AG20443 (cell line): Measurements from ENCODE around the gene CRK.

Source experiments
- DNase-seq: peaks from one replicate; pipeline ENCODE4 v3.0.0; 2012; ENCODE audit warnings: low spot score, mixed read lengths

Gene CRK

DNA sequence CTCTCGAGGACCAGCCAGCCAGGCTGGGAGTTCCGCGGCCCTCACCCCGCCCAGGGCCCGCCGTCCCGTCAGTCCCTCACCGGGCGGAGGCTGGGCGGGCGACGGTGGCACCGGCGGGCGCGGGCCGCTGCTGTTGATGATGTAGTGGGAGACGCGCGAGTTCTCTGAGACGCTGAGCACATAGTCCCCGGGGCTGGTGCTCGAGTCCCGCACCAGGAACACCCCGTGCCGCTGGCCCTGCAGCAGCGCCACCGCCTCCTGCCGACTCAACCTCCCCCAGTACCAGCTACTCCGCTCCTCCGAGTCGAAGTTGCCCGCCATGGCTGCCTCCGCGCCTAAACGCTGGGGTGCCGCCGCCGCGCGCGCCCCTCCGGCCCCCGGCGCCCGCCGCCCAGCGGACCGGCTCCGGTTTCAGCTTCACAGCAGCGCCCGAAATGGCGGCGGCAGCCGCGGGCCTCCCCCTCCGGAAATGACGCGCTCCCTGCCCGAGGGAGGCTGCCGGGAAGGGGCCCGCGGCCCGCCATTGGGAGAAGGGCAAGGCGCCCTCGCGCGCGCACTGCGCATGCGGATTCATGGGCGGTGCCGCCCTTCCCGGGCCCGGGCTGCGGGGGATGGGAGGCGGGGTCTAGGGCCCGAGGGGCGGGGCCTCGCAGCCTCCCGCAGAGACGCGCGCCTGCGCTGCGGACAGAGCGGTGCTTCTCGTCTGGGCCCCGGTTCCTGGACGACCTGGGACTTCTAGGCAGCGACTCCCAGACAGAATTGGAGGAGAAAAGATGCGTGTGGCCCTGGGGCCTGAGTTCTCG lies at the start of gene CRK:
Gene CRK (minus strand): TSS at position 436 of the 803 bp plus-strand sequence. CDS start 115 bp downstream, at position 321.
- peak; percentile 100 for DNase-seq

DNA sequence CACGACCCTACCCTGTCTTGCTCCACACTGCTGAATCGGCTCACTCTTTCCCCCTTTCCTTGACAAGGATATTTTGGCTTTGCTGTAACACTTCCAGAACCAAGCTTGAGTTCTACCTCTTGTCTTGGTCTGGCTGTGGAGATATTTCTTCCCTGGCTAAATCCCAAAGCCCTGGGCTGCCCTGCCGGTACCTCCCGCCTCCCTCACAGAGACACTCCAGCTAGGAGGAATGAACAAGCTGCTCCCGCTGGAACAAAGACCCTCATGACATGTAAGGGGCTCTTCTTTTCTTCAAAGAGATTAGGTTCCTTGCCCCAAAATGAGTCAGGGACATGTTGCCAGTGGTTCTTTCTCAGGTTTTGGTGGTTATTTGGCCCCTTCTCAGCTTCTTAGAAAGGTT lies 49.6 kb upstream of the CRK start:
- no peak for DNase-seq

DNA sequence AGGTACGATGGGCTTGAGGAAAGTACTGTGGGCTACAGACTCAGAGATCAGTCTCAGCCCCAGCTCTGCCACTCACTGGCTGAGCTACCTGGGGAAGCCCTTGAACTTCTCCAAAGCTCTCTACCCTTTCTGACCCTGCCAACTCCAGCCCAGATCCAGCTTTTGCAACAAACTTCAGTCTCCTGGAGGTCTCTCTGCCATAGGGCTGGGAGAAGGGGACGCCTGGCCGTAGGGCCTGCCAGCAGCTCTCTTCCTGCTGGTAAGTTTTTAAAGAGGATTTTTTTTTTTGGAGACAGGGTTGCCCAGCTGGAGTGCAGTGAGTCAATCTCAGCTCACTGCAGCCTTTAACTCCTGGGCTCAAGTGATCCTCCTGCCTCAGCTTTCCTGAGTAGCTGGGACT lies 48.8 kb upstream of the CRK start:
- no peak for DNase-seq

DNA sequence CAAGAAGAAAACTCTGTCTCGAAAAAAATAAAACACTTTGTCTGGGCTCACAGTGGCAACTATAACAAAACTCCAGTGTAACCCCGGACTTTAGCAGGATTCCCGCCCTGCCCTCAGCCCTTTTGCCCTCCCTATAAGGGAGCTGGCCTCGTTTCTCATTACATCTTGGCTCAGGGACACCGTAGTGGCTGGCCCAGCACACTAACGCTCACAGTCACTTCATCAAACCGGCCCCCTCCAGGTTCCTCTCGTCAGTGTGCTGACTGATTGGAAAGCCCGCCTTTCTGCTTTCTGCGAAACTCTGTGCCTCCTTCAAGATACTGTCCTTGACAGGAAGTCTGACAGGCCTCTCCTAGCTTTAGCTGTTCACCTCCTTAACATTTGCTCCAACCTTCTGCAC lies 47.7 kb upstream of the CRK start:
- DNase-seq, result no peak

DNA sequence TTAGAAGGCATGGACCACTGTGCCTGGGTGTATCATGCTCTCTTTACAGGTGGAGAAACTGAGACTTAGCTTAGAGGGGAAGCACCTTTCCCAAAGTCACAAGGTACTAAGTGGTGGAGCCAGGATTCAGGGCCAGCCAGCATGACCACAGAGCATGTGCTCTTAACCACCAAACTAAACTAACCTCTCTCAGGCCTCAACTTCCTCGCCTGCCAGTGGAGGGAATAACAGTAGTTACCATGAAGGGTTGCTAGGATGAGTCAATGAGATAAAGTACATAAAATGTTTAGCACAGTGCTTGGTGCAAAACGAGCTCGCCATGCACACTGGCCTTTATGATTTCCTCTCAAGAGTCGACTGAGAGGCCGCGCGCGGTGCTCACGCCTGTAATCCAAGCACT lies 42.8 kb upstream of the CRK start:
- no peak for DNase-seq

DNA sequence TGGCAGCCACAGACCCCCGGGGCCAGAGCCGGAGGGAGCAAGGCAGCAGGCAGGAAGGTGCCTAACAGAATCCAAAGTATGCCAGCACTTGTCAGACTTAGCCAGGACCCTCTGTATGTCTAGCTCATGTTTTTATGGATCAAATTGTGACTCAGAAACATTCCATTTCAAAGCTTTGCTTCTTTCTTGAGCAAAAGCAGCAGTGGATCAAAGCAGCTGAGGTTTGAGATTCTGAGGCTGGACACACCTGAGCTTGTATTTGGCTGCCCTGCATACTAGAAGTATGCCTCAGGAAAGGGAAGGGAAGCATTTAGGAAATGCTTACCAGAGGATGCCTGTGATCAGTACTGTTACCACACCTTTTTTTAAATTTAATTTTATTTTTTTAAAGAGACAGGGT lies 42.2 kb upstream of the CRK start:
- DNase-seq, result no peak

DNA sequence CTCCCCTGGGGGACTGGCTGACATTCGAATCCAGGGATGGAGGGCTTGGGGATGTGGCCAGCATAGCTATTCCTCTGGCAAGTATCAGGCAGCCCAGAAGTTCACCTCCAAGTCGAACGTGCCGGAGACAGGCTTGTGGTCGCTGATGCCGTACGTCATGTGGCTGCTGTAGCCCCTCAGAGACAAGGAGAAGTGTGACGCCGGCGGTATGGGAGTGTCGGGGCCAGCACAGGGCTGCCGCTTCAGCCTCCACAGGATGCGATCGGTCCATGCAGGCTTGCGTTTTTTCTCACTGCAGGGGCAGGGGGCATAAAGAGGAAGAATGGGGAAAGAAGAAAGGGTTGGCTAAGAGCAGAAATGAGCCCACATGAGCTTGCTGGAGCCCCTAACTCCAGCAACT lies 41.8 kb upstream of the CRK start:
- DNase-seq, result no peak

DNA sequence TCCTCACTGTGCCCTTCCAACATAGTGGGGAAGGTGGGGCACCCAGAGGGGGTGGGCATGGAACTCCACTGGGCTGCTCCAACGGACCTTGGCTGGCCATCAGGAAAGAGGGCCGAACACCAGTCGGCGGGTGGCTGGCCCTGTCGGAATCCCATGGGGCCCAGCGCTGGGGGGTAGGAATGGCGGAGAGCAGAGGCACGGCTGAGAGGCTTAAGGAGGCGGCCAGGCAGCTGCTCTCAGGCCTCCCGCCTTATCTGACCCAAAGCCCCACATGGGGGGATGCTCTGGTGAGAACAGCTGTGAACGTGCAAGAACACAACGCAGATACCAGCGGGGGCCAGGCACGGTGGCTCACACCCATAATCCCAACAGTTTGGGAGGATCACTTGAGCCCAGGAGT lies 40.8 kb upstream of the CRK start:
- no peak for DNase-seq

DNA sequence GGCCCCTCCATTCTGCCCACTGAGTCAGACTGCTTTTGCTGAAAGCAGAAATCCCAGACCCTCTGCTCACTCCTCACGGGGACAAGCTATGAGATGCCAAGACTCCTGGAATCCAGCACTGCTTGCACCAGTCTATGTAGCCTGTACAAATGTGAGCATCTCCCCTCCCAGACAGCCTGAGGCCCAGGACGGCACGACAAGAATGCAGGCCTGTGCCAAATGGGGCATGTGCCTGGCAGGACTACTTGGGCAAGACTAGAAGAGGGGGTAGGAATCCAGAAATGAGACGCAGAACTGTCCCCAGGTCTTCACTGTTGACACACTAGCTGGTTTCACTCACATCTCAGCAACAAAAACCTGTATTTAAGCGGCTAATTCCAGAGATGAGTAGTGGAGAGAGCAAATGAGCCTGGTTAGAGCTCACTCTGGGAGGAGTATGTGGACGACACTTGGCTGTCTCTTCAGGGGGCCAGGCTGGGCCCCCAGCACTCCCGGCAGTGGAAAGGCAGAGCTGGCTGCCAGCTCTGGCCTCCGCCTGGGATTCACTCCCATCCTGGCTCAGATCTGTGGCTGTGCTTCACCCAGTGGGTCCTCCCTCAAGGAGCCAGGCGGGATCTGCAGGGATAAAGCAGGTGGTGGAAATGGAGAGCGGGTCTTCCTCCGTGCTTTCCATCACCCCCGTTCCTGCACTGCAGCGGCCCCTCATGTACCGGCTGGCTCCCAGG lies 39.4 kb upstream of the CRK start:
- DNase-seq, result peak; percentile 76

DNA sequence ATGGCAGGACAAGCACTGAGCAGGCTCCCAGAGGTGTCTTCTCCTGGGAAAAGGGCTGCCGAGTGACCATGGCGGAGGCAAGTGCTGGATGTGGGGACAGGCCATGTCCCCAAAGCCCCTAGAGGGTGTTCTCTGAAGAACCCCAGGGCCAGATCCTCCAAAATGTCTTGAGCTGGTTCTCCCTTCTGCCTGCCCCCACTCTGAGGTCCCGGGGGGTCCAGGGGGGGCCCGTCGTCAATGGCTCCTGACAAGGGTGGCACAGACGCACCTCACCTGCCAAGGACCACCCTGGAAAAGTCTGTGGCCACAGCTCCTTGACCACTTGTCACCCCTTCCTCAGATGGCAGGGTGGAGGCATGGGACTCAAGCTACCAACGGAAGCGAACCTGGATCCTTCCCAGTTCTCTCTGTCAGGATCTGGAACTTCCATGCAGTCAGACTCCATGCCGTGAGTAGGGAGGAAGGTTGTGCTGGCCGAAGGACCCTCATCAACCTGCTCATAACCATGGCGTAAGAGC lies 38.8 kb upstream of the CRK start:
- no peak for DNase-seq

DNA sequence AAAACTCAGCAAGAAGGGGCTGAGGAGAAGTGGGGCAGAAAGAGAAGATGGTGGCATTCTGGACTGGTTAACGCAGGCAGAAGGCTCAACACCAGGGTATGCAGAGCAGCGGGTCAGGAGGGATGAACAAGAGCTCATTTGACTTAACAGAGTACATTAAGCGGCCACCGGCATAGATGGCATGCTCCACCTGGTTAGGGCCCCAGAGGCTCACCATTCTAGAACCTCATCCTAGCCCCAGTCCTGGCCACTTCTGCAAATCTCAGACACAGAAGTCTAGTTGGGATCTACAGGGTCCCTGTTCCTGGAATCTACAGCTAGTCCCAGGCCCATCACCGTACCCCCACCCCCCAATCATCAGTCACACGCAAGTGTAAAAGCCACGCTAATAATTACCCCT lies 38.2 kb upstream of the CRK start:
- DNase-seq, result no peak

DNA sequence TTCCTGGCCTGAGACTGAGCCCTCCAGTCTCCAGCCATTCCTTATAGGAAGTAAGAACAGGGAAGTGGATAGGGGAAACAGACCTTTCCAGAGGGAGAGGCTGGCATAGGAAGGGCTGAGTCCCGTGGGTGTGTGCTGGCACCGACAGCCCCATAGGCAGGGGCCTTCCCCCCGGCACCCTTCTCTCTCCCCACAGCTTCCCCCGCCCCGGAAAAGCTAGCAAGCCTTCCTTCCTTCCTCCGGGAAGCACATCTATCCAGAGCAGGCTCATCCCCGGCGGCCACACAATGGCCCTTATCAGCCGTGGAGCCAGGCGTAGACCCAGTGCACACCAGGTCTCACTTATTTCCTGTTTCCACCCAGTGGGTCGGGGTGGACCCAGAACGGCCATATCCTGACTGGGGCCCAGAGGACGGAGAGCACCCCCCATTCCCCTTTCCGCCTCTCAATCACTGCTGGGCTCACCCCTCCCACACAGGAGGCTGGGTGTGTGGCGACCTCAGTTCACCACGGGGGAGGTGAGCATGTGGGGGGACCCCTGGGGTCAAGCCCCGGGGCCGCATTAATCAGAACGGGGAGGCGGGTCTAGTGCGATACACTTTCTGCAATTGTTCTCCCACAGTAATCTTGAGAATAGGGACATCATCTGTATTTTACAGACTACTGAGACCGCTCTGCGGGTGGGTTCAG lies 37.4 kb upstream of the CRK start:
- no peak for DNase-seq

DNA sequence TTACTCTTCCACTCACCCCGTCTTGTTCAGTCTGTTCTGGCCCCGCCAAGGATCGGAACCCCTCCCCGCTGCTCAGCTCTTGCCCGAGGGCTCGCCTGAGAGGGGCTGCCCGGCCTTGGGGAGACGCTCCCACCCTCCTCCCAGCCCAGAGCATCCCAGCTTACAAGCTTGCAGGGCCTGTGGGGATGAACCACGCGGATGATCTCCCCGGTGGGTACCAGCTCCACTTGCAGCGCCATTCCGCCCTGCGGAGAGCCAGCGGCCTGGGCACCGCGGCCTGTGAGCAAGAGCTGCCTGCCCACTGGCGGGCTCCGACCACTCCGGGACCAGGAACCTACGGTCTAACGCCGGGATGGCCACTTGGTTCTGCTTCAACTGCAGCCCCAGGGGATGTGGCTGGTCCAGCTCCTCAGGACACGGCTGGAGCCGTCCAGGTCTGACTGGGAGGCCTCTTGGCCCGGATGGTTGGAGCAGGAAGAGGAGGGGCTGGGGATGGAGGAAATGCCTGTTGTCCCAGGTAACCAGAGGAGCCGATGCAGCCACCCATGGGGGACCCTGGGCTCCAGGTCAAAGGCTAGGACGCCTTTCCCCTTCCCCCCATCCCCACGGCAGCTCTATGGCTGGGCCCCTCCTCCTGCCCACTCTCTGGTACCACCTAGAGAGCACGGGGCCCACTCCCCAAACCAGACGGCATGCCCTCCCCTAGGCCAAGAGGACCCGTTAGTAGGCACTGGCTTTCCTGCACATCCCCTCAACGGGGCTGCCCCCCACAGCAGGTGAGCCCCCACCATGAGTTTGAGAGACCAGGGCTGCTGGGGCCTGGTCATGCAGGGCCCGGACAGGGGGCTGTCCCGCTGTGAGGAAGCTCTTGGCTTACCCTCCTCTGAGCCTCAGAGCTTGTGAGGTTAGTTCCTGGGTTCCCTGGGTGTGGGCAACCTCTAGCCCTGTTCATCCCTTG lies 36.5 kb upstream of the CRK start, which contains the start of gene MYO1C:
Gene MYO1C (minus strand): TSS at position 438 of the 958 bp plus-strand sequence. CDS start 199 bp downstream, at position 239.
- DNase-seq, result no peak

DNA sequence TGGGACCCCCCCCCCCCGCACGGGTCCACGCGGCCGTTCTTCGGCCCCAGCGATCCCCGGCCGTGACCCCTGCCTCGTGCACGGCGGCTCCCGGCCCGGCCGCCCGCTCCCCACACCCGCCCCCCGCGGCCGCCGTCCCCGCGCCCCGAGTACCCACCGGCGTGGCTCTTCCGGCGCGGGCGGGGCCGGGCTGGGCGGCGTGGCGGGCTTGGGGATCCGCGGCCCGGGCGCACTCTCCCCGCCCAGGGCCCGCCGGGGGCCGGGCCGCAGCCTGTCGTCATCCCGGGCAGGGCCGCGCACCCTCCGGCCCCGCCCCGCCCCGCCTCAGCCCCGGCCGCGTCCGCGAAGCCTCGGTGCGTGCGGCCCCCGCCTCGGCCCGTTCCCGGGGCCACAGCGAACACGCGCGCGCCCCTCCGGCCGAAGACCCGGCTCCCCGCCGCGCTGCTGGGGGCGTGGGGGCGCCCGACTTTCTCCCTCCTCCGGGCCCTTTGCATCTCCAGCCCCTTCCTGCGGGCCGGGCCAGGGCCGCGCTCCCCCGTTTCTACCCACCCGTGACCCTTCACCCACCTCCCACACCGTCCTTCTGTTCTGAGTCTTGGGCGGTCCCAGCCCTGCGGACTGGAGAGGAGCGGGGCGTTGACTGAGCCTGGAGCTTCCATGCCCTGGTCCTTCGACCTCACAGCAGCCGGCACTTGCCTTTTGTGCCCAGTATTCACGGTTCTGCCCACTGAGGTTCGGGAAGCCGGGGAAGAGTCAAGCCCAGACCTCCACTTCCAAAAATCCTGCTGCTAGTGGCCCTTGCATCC lies 35.6 kb upstream of the CRK start:
- DNase-seq, result peak; percentile 95

DNA sequence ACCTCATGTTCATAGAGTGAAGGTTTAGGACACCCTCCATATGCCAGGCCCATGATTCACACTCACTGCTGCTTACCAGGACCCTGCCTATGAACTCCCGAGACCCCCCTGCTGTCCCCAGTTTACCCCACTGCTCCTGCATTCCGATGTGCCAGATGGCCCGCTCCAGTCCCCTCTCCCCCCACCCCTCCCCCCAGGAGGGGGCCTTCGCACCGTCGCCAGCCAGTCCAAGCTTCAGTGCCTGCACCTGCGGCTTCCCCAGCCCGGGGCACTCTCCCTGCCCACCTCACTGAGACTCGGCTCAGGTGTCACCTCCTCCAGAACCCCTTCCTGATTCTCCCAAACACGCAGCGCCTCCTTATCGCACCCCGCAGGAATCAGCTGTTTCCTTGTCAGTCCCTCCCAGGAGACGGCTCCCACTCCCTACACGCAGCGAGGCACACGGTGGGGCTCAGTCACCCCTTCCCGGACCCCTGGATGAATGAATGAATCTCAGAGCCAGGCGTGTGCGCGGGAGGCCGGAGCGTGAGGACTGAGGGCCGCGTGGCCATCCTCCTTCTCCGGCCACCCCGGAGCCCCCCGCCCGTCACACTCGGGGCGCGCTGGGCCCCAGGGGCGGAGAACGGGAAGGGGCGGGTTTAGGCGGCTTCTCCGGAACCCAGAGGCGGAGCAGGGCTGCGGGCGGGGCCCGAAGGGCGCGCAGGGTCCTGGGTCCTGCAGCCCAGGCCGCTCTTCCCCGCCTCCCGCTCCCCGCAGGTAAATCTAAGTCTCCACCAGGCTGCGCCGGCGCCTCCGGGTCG lies 34.8 kb upstream of the CRK start:
- peak; percentile 76 for DNase-seq

DNA sequence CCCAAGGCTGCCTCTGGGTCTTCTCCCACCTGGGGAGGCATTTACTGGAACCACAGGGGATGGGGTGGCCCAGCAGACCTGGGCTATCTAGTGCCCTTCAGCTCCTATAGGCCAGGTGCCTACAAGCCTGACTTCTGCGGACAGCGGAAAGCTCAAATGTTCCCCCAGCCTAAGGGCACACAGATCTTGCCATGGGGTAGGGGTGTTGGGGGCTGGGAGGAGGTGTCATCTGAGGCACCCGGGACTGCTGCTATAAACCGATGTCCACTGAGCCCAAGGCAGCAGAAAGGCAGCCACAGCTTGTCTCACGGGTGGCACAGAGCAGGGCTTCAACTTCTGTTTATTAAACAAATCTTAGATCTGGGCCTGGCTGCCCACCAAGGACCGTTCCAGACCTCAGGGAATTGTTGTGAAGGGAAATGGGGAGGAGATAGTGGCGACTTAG lies 32.8 kb upstream of the CRK start:
- DNase-seq, result no peak

DNA sequence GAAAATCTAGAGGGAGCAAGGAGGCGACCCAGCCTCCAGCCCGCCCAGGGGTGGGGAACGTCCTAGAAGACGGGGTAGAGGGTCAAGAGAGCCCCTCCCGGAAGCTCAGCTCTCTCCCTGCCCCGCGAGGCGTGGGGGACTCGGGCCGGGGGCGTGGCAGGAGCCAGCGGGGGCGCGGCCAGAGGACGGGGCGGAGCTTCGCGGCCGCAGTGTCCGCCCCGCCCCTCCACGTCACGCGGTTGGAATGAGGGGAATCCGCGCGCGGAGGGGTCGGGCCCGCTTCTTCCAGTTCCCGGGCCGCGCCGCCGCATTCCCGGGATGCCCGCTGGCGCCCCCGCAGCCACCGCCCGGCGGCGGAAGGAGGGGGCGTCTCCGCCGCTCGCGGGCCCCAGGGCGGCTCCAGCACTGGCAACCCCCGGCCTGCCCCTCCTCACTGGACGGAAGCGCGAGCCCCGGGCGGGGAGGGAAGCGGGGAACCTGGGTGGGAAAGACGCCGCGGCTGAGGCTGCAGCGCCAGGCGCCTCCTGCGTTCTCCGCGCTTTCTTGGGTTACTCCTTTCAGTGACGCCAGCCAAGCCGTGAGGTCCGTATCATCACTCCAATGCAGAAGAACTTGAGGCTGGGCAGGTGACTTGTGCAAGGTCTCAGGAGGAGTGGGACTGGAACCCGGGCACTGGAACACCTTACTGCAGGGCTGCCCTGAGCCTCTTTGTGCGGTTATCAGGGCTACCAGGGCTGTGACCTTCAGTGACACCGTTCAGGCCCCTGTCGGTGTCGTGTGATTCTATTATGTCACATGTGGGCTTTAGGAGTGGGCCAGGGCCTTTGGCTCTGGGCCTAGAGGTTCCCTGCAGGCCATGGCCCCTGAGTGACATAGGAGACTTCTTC lies 32.1 kb upstream of the CRK start:
- peak; percentile 95 for DNase-seq
